Dedifferentiated amniotic fluid mesenchymal stem cell (primary cell): ENCODE data around the gene ZNF761.
"Not testable (repeated sequence)": the region's sequence is repeated elsewhere in the genome, so short reads cannot be mapped to it uniquely, and the experiment has no call there.

Source experiments
- DNase-seq: peaks from one replicate; pipeline ENCODE4 v3.0.0-alpha.2; 2016; ENCODE audit errors: extremely low spot score

Gene ZNF761

DNA sequence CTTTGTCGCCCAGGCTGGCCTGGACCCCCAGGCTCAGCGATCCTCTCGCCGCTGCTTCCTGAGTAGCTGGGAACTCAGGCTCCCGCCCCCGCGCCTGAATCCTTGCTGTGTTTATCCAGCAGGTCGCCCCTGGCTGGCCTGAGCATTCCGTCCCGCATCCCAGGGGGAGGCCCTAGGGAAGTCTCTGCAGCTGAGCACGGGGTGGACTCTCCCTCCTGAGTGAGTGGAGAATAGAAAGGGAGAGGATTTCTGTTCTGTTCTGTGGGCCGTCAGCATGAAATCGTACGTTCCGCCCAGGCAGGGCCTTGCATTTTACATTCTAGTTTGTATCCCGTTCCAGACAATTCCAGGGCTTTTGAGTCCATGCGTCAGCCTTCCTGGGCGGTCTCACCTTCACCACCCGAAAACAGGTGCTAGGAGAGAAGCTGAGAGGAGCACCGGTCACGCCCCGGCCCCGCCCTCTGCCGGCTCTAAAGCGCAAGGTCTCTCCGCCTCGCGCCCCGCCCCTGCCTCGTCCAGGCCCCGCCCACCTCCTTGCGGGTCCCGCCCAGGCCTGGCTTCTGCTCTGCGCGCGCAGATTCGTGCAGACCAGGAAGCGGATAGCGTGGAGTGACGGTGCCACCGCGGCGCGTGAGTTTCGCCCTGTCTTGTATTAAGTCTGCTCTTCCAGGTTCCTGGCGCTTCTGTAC is at the start of gene ZNF761:
ZNF761 (plus strand) TSS at position 586 of the 689 bp plus-strand sequence. CDS start 15,285 bp downstream, outside the sequence.
- DNase-seq = peak; percentile 89

DNA sequence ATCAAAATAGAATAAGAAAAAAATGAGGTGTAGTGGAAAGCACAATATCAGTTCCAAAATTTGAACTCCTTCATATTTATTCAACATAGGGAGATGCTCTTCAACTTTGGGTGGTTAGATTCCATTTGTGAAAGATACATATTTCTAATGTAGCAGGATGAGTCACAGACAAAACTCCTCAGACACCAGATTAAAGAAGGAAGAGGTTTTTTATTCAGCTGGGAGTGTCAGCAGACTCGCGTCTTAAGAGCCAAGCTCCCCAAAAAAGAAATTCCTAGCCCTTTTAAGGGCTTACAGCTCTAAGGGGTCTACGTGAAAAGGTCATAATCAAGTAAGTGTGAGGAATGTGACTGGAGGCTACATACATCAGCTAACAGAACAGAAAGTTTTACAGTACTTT is 43.6 kb upstream of the ZNF761 start:
- peak; percentile 66 for DNase-seq

- DNase-seq = no peak
Measured at GRCh38 chr19:53388904-53389303, 42.9 kb upstream of the ZNF761 start.

- DNase-seq = no peak
Measured at GRCh38 chr19:53389571-53389970, 42.2 kb upstream of the ZNF761 start.

GRCh38 chr19:53389978-53390377 is 41.8 kb upstream of the ZNF761 start:
- no peak for DNase-seq

- DNase-seq = peak; percentile 18
Measured at GRCh38 chr19:53394522-53394973, 37.2 kb upstream of the ZNF761 start.

DNA sequence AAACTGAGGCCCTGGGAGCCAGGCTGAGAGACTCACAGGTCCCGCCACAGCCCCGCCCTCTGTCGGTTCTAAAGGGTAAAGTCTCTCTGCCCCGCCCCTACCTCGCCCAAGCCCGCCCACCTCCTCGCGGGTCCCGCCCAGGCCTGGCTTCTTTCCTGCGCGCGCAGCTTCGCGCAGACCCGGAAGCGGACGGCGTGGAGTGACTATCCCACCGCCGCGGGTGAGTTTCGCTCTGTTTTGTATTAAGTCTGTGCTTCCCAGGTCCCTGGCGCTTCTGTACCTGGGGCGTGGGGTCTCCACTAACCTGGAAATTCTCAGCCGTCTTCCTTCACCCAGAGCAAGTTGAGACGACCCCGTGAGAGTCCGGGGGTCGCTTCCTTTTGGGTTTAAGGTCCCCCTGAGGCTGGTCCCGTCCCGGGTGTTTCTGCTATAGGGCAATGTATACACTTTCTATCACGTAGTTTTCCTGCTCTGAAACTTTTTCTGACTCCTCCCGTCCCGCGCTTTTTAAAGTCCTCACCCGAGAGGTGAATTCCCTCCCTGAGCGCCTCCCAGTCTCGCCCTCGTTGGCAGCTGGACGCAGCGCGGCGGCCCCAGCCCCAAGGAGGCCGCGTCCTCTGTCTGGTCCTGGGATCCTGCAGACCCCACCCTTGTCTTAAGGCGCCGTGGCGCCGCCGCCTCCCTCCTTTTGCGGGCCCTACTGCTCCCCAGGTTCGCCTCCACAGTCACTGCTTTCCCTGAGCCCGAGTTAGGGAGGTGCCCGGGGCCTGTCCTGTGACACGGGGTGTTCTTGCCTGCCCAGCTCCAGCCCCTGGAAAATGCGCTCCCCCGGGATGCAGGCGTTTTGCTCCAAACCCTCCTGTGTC is 36.6 kb upstream of the ZNF761 start, which contains the start of gene ZNF765:
ZNF765 (plus strand) TSS at position 176 of the 866 bp plus-strand sequence. CDS start 2,867 bp downstream, outside the sequence.
- DNase-seq = peak; percentile 91

GRCh38 chr19:53395840-53396524 is 35.8 kb upstream of the ZNF761 start:
- DNase-seq = not testable (repeated sequence)

DNA sequence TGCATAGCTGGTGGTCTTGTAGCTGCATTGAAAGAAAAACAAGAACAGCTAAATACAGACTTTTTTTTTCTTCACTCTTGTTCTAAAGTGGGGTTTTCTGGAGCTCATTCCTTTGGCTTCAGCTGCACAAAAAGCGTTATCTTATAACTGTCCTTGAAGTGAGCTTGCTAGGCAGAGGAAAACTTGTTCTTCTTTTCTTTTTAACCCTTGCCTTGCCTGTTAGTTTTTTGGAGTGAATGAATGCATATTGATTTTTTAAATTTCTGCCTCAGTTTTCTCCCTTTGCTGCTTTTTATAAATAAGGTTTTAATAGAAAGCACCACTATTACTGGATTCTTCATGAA is 35.3 kb upstream of the ZNF761 start:
- no peak for DNase-seq

GRCh38 chr19:53397918-53398317 is 33.9 kb upstream of the ZNF761 start:
- DNase-seq = not testable (repeated sequence)

GRCh38 chr19:53409505-53410204 is 22.1 kb upstream of the ZNF761 start:
- no peak for DNase-seq

DNA sequence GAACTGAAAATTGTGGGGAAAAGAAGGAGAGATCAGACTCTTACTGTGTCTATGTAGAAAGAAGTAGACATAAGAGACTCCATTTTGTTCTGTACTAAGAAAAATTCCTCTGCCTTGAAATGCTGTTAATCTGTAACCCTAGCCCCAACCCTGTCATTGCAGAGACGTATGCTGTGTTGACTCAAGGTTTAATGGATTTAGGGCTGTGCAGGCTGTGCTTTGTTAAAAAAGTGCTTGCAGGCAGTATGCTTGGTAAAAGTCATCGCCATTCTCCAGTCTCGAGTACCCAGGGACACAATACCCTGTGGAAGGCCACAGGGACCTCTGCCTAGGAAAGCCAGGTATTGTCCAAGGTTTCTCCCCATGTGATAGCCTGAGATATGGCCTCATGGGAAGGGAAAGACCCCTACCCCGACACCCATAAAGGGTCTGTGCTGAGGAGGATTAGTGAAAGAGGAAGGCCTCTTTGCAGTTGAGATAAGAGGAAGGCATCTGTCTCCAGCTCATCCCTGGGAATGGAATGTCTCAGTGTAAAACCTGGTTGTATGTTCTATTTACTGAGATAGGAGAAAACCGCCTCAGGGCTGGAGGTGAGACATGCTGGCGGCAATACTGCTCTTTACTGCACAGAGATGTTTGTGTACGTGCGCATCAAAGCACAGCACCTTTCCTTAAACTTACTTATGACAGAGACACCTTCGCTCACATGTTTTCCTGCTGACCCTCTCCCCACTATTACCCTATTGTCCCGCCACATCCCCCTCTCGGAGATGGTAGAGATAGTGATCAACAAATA is 11.1 kb upstream of the ZNF761 start:
- DNase-seq = not testable (repeated sequence)

DNA sequence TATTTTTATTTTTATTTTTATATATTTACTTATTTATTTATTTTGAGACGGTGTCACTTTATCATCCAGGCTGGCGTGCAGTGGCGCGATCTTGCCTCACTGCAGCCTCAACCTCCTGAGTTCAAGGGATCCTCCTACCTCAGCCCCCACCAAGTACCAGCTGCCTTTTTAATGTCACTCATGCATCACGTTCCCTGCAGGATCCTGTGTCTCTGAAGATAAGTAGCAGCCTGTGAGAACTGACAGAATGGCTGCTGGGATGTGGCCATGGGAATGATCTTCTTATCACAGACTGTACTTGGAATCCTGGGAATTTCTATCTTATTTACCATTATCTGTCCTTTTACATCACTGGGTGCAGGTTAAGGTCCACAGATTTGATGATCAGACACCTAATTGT is 9.2 kb upstream of the ZNF761 start:
- no peak for DNase-seq

- DNase-seq = not testable (repeated sequence)
Measured at GRCh38 chr19:53423074-53423473, 8.7 kb upstream of the ZNF761 start.

- not testable (repeated sequence) for DNase-seq
Measured at GRCh38 chr19:53423680-53424079, 8.1 kb upstream of the ZNF761 start.

DNA sequence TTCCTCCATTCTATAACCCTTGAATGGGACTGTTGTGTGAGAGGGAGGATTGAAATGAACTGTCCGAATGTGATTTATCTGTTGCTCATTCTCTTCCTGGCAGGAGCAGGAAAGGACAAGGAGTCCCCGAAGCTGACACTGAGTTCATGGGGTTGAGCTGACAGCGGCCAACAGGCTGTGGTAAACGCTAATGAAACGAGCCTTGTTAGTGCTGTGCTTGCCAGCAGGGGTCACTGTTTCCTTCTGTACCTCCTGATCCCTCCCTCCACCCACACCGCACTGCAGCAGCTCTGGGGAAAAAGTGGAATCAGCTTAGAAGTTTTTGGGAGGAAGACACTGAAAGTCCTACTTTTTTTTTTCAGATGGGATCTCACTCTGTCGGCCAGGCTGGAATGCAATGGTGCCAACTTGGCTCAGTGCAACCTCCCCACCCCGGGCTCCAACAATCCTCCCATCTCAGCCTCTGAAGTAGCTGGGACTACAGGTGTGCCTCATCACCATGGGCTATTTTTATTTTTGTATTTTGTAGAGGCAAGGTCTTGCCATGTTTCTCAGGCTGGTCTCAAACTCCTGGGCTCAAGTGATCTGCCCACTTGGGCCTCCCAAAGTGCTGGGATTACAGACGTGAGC is 6.7 kb upstream of the ZNF761 start:
- DNase-seq = peak; percentile 41

DNA sequence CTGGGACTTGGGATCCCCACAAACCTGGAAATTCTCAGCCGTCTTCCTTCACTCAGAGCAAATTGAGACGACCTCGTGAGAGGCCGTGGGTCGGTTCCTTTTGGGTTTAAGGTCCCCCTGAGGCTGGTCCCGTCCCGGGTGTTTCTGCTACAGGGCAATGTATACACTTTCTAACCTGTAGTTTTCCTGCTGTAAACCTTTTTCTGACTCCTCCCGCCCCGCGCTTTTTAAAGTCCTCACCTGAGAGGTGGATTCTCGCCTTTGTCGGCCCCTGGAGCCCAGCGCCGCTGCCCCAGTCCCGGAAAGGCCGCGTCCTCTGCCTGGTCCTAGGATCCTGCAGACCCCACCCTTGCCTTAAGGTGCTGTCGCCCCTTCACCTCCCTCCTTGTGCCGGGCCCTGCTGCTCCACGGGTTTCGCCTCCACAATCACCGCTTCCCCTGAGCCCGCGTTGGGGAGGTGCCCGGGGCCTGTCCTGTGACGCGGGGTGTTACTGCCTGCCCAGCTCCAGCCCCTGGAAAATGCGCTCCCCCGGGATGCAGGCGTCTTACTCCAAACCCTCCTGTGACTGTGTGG is 391 bp downstream of the ZNF761 start:
- peak; percentile 16 for DNase-seq

DNA sequence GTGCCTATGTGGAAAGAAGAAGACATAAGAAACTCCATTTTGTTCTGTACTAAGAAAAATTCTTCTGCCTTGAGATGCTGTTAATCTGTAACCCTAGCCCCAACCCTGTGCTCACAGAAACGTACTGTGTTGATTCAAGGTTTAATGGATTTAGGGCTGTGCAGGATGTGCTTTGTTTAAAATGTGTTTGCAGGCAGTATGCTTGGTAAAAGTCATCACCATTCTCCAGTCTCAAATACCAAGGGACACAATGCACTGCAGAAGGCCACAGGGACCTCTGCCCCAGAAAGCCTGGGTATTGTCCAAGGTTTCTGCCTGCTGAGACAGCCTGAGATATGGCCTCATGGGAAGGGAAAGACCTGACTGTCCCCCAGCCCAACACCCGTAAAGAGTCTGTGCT is 12.0 kb downstream of the ZNF761 start:
- not testable (repeated sequence) for DNase-seq

DNA sequence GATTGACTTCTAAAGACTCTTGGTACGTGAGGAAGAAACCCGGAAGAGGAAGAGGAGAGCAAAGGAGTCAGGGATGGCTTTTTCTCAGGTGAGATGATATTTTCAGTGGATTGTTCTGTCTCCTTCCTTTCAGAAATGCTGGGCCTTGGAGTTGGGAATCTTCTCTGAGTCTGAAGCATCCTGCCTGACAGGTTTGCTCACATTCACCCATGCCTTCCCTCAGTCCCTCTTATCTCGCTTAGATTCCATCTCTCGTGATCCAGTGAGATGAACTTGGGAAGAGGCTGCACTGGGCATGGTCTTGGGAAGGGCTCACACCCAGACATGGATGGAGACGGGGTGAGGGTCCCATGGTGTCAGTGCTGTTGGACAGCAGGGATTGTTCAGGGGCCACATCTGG is 15.4 kb downstream of the ZNF761 start:
- not testable (repeated sequence) for DNase-seq

GRCh38 chr19:53455828-53456227 is 24.0 kb downstream of the ZNF761 start:
- no peak for DNase-seq
